ENCODE results near the gene AUH. TPM values are rescaled to one million over a fixed set of nuclear protein-coding genes. Genes with fewer than 3 reads are reported as not detected.

The AUH gene
- 11.4 and 21.4 TPM in 2 replicates for total RNA-seq (ENCODE audit: low replicate concordance)

GRCh38 chr9:91361291-91362050 is at the start of gene AUH:
AUH (minus strand) TSS chr9:91361918; CDS start chr9:91361889, 29 bp downstream.

Other genes starting within 250 kb of the AUH start
- gene NFIL3, start 61.9 kb upstream of the AUH start, total RNA-seq (ENCODE audit: low replicate concordance), result 4.7 and 27.3 TPM in 2 replicates